Calu3 (cell line): ENCODE measurements around the gene CCDC70. TPM values are rescaled to one million over a fixed set of nuclear protein-coding genes. Genes with fewer than 3 reads are reported as not detected.
"Not testable (repeated sequence)": the region's sequence is repeated elsewhere in the genome, so short reads cannot be mapped to it uniquely, and the experiment has no call there.

ENCODE experiments used
- BruUV-seq: library from RNA; stranded (reverse); fragments of 400-500 nt; replicated peaks from 2 replicates; lab custom pipeline; 2021; lab: Mats Ljungman, UMichigan
- CTCF ChIA-PET: fragments of 300-600 bp; sonication (Branson Sonifier 250); formaldehyde crosslinking; loops from one replicate; lab custom pipeline; 2022; ENCODE audit warnings: antibody characterized with exemption; lab: Charles Lee
- DNase-seq: peaks from one replicate; pipeline ENCODE4 v3.0.0; 2022
- H3K27ac Mint-ChIP-seq: one replicate; pipeline ENCODE4 v1.8.0; 2022; ENCODE audit warnings: mixed read lengths; ENCODE audit not compliant: unreplicated experiment
- H3K27me3 Mint-ChIP-seq: one replicate; pipeline ENCODE4 v1.8.0; 2022; ENCODE audit warnings: mixed read lengths; ENCODE audit not compliant: unreplicated experiment
- H3K36me3 Mint-ChIP-seq: one replicate; pipeline ENCODE4 v1.8.0; 2022; ENCODE audit warnings: mild to moderate bottlenecking, moderate library complexity, mixed read lengths; ENCODE audit not compliant: insufficient read depth, unreplicated experiment
- H3K4me1 Mint-ChIP-seq: one replicate; pipeline ENCODE4 v1.8.0; 2022; ENCODE audit warnings: mild to moderate bottlenecking, low read depth, mixed read lengths; ENCODE audit not compliant: unreplicated experiment
- H3K4me3 Mint-ChIP-seq: one replicate; pipeline ENCODE4 v1.8.0; 2022; ENCODE audit warnings: mild to moderate bottlenecking, low read depth, moderate library complexity, mixed read lengths; ENCODE audit not compliant: unreplicated experiment
- H3K9me3 Mint-ChIP-seq: one replicate; pipeline ENCODE4 v1.8.0; 2022; ENCODE audit warnings: low read depth, mixed read lengths; ENCODE audit not compliant: unreplicated experiment
- CTCF ChIP-seq: fragments of 200-600 bp; IDR thresholded peaks from one replicate; pipeline ENCODE4 v1.8.0; 2022; ENCODE audit warnings: antibody characterized with exemption; ENCODE audit not compliant: unreplicated experiment
- intact Hi-C: fragments of 100-400 bp; cut with micrococcal nuclease; formaldehyde crosslinking; loops from one replicate; pipeline ENCODE4 v1.10.0; 2022; ENCODE audit not compliant: unreplicated experiment
- total RNA-seq: library from RNA; stranded (reverse); gene quantifications from 2 replicates; pipeline ENCODE4 v1.2.3, GENCODE V29; 2022

Gene CCDC70
- total RNA-seq, 1 experiment from 2014 or later, result not detected

GRCh38 chr13:51823359-51823758, 38.4 kb upstream of the CCDC70 start:
- no TSS peak for BruUV-seq
- TF ChIP-seq CTCF, result no peak
- Mint-ChIP-seq H3K9me3 (no peaks in the 10 kb centered on the region), H3K27me3 (peaks cover 54% of the 10 kb centered on the region), H3K27ac (no peak overlapping the region), H3K36me3 (no peaks in the 10 kb centered on the region), H3K4me1 (no peaks in the 10 kb centered on the region), H3K4me3 (no peak overlapping the region)
- intact Hi-C loops, result no loop called here
- CTCF ChIA-PET, result no interaction called here
- no peak for DNase-seq

GRCh38 chr13:51823863-51824262, 37.9 kb upstream of the CCDC70 start:
- Mint-ChIP-seq H3K9me3 (no peaks in the 10 kb centered on the region), H3K27ac (no peak overlapping the region), H3K36me3 (no peaks in the 10 kb centered on the region), H3K4me3 (no peak overlapping the region), H3K27me3 (peaks cover 54% of the 10 kb centered on the region), H3K4me1 (no peaks in the 10 kb centered on the region)
- intact Hi-C loops, result no loop called here
- no peak for TF ChIP-seq CTCF
- no TSS peak for BruUV-seq
- CTCF ChIA-PET, result no interaction called here
- DNase-seq, result no peak

- H3K9me3 Mint-ChIP-seq, H3K4me3 Mint-ChIP-seq, CTCF ChIA-PET, intact Hi-C loops, DNase-seq, H3K27ac Mint-ChIP-seq, BruUV-seq, H3K4me1 Mint-ChIP-seq, H3K36me3 Mint-ChIP-seq: not testable (repeated sequence)
- peaks cover 54% of the 10 kb centered on the region for H3K27me3 Mint-ChIP-seq
Observed at GRCh38 chr13:51824712-51825111, 37.1 kb upstream of the CCDC70 start.

- CTCF ChIA-PET, result no interaction called here
- peaks cover 54% of the 10 kb centered on the region for H3K27me3 Mint-ChIP-seq
Observed at GRCh38 chr13:51825165-51825592, 36.6 kb upstream of the CCDC70 start.

More at GRCh38 chr13:51825165-51825592, 36.6 kb upstream of the CCDC70 start:
- BruUV-seq, result no TSS peak
- intact Hi-C loops, result no loop called here
- H3K4me3 Mint-ChIP-seq, result no peak overlapping the region
- H3K27ac Mint-ChIP-seq, result no peak overlapping the region
- DNase-seq, result no peak
- no peak for TF ChIP-seq CTCF
- no peaks in the 10 kb centered on the region for H3K4me1 Mint-ChIP-seq
- no peaks in the 10 kb centered on the region for H3K9me3 Mint-ChIP-seq
- H3K36me3 Mint-ChIP-seq, result no peaks in the 10 kb centered on the region
